ENCODE data around the gene ITGAX.

Gene ITGAX

GRCh38 chr16:31417916-31418315 is 62.9 kb downstream of the ITGAX start:
- no peaks in the 10 kb centered on the region for H3K27me3 ChIP-seq (ENCODE audit: insufficient read depth, low read length, poor library complexity, severe bottlenecking)
- H3F3A ChIP-seq (ENCODE audit: low read depth) = peaks cover 3% of the 10 kb centered on the region; the same call in 1 of the 2 replicates
- H3K9ac ChIP-seq (ENCODE audit: low read depth, low read length, poor library complexity, severe bottlenecking) = no peak overlapping the region
- H4K20me1 ChIP-seq (ENCODE audit: insufficient read depth, low read length, poor library complexity, severe bottlenecking) = no peaks in the 10 kb centered on the region
- no peaks in the 10 kb centered on the region for H3K9me2 ChIP-seq (replicated peaks; ENCODE audit: low read depth, low read length)
- peaks cover 30% of the 10 kb centered on the region for H3K4me1 ChIP-seq (ENCODE audit: insufficient read depth, low read length, poor library complexity, severe bottlenecking)
- no peaks in the 10 kb centered on the region for H3K9me3 ChIP-seq (ENCODE audit: insufficient read depth, low read depth, low read length)
- no peak overlapping the region for H3K4me3 ChIP-seq (ENCODE audit: low read length, poor library complexity, severe bottlenecking)
- H3K4me2 ChIP-seq (ENCODE audit: low read depth, low read length, poor library complexity, severe bottlenecking) = no peak overlapping the region
- no peaks in the 10 kb centered on the region for H3K36me3 ChIP-seq (ENCODE audit: insufficient read depth, low read length)
- H3K79me2 ChIP-seq (ENCODE audit: insufficient read depth, low read length) = no peaks in the 10 kb centered on the region
- H2AFZ ChIP-seq (ENCODE audit: low read length) = no peak overlapping the region
- TF ChIP-seq EZH2phosphoT487 (IDR thresholded peaks at IDR 0.05; ENCODE audit: borderline replicate concordance) (no peak), CTCF (conservative IDR thresholded peaks at IDR 0.05; ENCODE audit: low read length) (no peak)

- no peaks in the 10 kb centered on the region for H3K79me2 ChIP-seq (ENCODE audit: insufficient read depth, low read length)
- peak overlapping the region; percentile 18 for H3K4me3 ChIP-seq (ENCODE audit: low read length, poor library complexity, severe bottlenecking)
- peaks cover 35% of the 10 kb centered on the region for H3K4me1 ChIP-seq (ENCODE audit: insufficient read depth, low read length, poor library complexity, severe bottlenecking)
- H3F3A ChIP-seq (ENCODE audit: low read depth) = peaks cover 3% of the 10 kb centered on the region; the same call in 1 of the 2 replicates
- peak overlapping the region; percentile 56 for H3K4me2 ChIP-seq (ENCODE audit: low read depth, low read length, poor library complexity, severe bottlenecking)
- no peaks in the 10 kb centered on the region for H3K9me2 ChIP-seq (replicated peaks; ENCODE audit: low read depth, low read length)
- no peaks in the 10 kb centered on the region for H3K27me3 ChIP-seq (ENCODE audit: insufficient read depth, low read length, poor library complexity, severe bottlenecking)
- H3K9ac ChIP-seq (ENCODE audit: low read depth, low read length, poor library complexity, severe bottlenecking) = peak overlapping the region; percentile 33
- TF ChIP-seq CTCF (conservative IDR thresholded peaks at IDR 0.05; ENCODE audit: low read length) (no peak), EZH2phosphoT487 (IDR thresholded peaks at IDR 0.05; ENCODE audit: borderline replicate concordance) (no peak)
- no peaks in the 10 kb centered on the region for H3K9me3 ChIP-seq (ENCODE audit: insufficient read depth, low read depth, low read length)
- H4K20me1 ChIP-seq (ENCODE audit: insufficient read depth, low read length, poor library complexity, severe bottlenecking) = no peaks in the 10 kb centered on the region
- H2AFZ ChIP-seq (ENCODE audit: low read length) = no peak overlapping the region
- H3K36me3 ChIP-seq (ENCODE audit: insufficient read depth, low read length) = no peaks in the 10 kb centered on the region
Observed at GRCh38 chr16:31420037-31420436, 65.1 kb downstream of the ITGAX start.

GRCh38 chr16:31421587-31421986 is 66.6 kb downstream of the ITGAX start:
- Histone ChIP-seq H3K4me2 (ENCODE audit: low read depth, low read length, poor library complexity, severe bottlenecking) (peak overlapping the region; percentile 9), H3K9me3 (ENCODE audit: insufficient read depth, low read depth, low read length) (no peaks in the 10 kb centered on the region), H3K9ac (ENCODE audit: low read depth, low read length, poor library complexity, severe bottlenecking) (no peak overlapping the region), H2AFZ (ENCODE audit: low read length) (no peak overlapping the region), H3K9me2 (replicated peaks; ENCODE audit: low read depth, low read length) (no peaks in the 10 kb centered on the region), H3K79me2 (ENCODE audit: insufficient read depth, low read length) (no peaks in the 10 kb centered on the region), H3K4me1 (ENCODE audit: insufficient read depth, low read length, poor library complexity, severe bottlenecking) (peaks cover 35% of the 10 kb centered on the region), H3K27me3 (ENCODE audit: insufficient read depth, low read length, poor library complexity, severe bottlenecking) (no peaks in the 10 kb centered on the region), H3K36me3 (ENCODE audit: insufficient read depth, low read length) (no peaks in the 10 kb centered on the region), H3K4me3 (ENCODE audit: low read length, poor library complexity, severe bottlenecking) (no peak overlapping the region), H3F3A (ENCODE audit: low read depth) (peaks cover 3% of the 10 kb centered on the region; the same call in 1 of the 2 replicates), H4K20me1 (ENCODE audit: insufficient read depth, low read length, poor library complexity, severe bottlenecking) (no peaks in the 10 kb centered on the region)
- TF ChIP-seq CTCF (conservative IDR thresholded peaks at IDR 0.05; ENCODE audit: low read length) (no peak), EZH2phosphoT487 (IDR thresholded peaks at IDR 0.05; ENCODE audit: borderline replicate concordance) (no peak)
